ENCODE measurements around the gene PTAR1. TPM values are rescaled to one million over a fixed set of nuclear protein-coding genes. Genes with fewer than 3 reads are reported as not detected.

PTAR1 gene
- total and polyA plus RNA-seq, 10 of the 15 experiments (the other 5 are each of a cell fraction or from before 2014, with no cell fraction given), result 4.9 to 27.6 (median 14.2) TPM

DNA sequence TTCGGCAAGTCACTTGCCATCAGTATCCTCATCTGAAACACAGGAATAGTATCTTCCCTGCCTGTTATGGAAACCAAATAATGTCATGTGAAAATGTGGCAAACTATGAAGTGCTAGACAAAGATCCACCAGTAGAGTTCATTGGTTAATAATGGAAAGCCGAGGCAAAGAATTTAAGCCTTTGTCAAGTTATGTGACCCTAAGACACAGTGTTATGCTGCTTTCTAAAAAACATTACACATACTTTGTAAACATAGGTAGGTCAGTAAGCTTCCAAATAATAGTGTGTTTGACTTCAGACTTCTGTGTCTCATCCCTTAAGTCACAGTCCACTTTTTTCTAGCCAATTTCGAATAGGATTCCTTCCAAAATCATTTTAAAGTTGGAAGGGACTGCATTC lies 6.0 kb downstream of the PTAR1 start:
- Histone ChIP-seq H3K4me1 (ENCODE audit: control insufficient read depth, insufficient read depth, low read length) (peaks cover 2% of the 10 kb centered on the region; the same call in 1 of the 2 replicates), H3K27me3 (replicated peaks in 1 of 2; ENCODE audit: control insufficient read depth in 2 of 2, insufficient read depth in 2 of 2, low read length in 1 of 2) (no peaks in the 10 kb centered on the region), H3K36me3 (ENCODE audit: control insufficient read depth in 2 of 2, insufficient read depth in 2 of 2, low read length in 1 of 2) (no peaks in the 10 kb centered on the region), H3K4me2 (ENCODE audit: control insufficient read depth, insufficient read depth) (no peak overlapping the region), H4K20me1 (ENCODE audit: control insufficient read depth, insufficient read depth) (no peaks in the 10 kb centered on the region), H2AFZ (ENCODE audit: control insufficient read depth, low read depth, low read length) (no peak overlapping the region), H3K9ac (ENCODE audit: control insufficient read depth, insufficient read depth, low read length) (no peak overlapping the region), H3K9me3 (replicated peaks; ENCODE audit: control insufficient read depth, insufficient read depth, low read length) (no peaks in the 10 kb centered on the region), H3K79me2 (ENCODE audit: control insufficient read depth, insufficient read depth, low read length) (peaks cover 28% of the 10 kb centered on the region), H3K4me3 (no peak overlapping the region), H3K27ac (ENCODE audit: control insufficient read depth, insufficient read depth) (no peak overlapping the region)
- intact Hi-C loops (cut with micrococcal nuclease; ENCODE audit: unreplicated experiment), result no loop called here
- no peak for DNase-seq (ENCODE audit: low read depth, low spot score)
- ChIA-PET SMC1A (ENCODE audit: uncharacterized antibody, unreplicated experiment) (no interaction called here), POLR2A (no interaction called here), RAD21 (ENCODE audit: unreplicated experiment) (no interaction called here), CTCF (no interaction called here)
- no TSS peak for BruUV-seq (replicated peaks)
- 66% methylated on average over 3 of the region's 3 CpGs for WGBS (ENCODE audit: insufficient coverage, insufficient replicate concordance, low lambda C conversion rate, missing lambda C conversion rate)
- peak; percentile 7; the same call in 1 of the 3 replicates for ATAC-seq
- no peak for FAIRE-seq
- TF ChIP-seq WRNIP1 (IDR thresholded peaks at IDR 0.05; ENCODE audit: borderline replicate concordance, low read depth, low read length) (no peak), SMC3 (IDR thresholded peaks at IDR 0.05; ENCODE audit: borderline replicate concordance, low read length) (no peak), TBL1XR1 (IDR thresholded peaks at IDR 0.05; ENCODE audit: low read depth, low read length) (no peak), ZSCAN29 (IDR thresholded peaks at IDR 0.05) (no peak), SP1 (IDR thresholded peaks at IDR 0.05; ENCODE audit: low read depth, low read length) (no peak), MTA2 (IDR thresholded peaks at IDR 0.05; ENCODE audit: low read depth) (no peak), TCF3 (IDR thresholded peaks at IDR 0.05; ENCODE audit: borderline replicate concordance, insufficient read depth, low read depth, low read length) (no peak), SIX5 (IDR thresholded peaks at IDR 0.05; ENCODE audit: low read depth, low read length, severe bottlenecking) (no peak), NFXL1 (IDR thresholded peaks at IDR 0.05; ENCODE audit: borderline replicate concordance) (no peak), HCFC1 (IDR thresholded peaks at IDR 0.05; ENCODE audit: low read length) (no peak), SMAD1 (IDR thresholded peaks at IDR 0.05; ENCODE audit: low read depth, partially characterized antibody) (no peak), PAX5 (IDR thresholded peaks at IDR 0.05; ENCODE audit: borderline replicate concordance, low read depth, low read length) (no peak), GATAD2B (conservative IDR thresholded peaks at IDR 0.05; ENCODE audit: low read depth) (no peak), CREM (IDR thresholded peaks at IDR 0.05; ENCODE audit: low read depth) (no peak), KAT2A (conservative IDR thresholded peaks at IDR 0.05; ENCODE audit: control insufficient read depth, low read depth, low read length) (no peak)
- TF ChIP-seq, protein P1, sequence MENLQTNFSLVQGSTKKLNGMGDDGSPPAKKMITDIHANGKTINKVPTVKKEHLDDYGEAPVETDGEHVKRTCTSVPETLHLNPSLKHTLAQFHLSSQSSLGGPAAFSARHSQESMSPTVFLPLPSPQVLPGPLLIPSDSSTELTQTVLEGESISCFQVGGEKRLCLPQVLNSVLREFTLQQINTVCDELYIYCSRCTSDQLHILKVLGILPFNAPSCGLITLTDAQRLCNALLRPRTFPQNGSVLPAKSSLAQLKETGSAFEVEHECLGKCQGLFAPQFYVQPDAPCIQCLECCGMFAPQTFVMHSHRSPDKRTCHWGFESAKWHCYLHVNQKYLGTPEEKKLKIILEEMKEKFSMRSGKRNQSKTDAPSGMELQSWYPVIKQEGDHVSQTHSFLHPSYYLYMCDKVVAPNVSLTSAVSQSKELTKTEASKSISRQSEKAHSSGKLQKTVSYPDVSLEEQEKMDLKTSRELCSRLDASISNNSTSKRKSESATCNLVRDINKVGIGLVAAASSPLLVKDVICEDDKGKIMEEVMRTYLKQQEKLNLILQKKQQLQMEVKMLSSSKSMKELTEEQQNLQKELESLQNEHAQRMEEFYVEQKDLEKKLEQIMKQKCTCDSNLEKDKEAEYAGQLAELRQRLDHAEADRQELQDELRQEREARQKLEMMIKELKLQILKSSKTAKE (IDR thresholded peaks at IDR 0.05; ENCODE audit: low read depth, poor library complexity, severe bottlenecking), result no peak
- TF ChIP-seq, protein P2, sequence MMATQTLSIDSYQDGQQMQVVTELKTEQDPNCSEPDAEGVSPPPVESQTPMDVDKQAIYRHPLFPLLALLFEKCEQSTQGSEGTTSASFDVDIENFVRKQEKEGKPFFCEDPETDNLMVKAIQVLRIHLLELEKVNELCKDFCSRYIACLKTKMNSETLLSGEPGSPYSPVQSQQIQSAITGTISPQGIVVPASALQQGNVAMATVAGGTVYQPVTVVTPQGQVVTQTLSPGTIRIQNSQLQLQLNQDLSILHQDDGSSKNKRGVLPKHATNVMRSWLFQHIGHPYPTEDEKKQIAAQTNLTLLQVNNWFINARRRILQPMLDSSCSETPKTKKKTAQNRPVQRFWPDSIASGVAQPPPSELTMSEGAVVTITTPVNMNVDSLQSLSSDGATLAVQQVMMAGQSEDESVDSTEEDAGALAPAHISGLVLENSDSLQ (IDR thresholded peaks at IDR 0.05), result no peak
- TF ChIP-seq, protein P3, sequence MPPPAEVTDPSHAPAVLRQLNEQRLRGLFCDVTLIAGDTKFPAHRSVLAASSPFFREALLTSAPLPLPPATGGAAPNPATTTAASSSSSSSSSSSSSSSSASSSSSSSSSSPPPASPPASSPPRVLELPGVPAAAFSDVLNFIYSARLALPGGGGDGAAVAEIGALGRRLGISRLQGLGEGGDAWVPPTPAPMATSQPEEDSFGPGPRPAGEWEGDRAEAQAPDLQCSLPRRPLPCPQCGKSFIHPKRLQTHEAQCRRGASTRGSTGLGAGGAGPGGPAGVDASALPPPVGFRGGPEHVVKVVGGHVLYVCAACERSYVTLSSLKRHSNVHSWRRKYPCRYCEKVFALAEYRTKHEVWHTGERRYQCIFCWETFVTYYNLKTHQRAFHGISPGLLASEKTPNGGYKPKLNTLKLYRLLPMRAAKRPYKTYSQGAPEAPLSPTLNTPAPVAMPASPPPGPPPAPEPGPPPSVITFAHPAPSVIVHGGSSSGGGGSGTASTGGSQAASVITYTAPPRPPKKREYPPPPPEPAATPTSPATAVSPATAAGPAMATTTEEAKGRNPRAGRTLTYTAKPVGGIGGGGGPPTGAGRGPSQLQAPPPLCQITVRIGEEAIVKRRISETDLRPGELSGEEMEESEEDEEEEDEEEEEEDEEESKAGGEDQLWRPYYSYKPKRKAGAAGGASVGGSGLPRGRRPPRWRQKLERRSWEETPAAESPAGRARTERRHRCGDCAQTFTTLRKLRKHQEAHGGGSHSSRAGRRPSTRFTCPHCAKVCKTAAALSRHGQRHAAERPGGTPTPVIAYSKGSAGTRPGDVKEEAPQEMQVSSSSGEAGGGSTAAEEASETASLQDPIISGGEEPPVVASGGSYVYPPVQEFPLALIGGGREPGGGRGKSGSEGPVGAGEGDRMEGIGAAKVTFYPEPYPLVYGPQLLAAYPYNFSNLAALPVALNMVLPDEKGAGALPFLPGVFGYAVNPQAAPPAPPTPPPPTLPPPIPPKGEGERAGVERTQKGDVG (CRISPR knock-in tag; IDR thresholded peaks at IDR 0.05), result no peak
- in situ Hi-C loops (cut with MboI), result loop anchor here (10.0 to 25.0 kb wide), 3 partner anchors 108 to 508 kb away; partner anchors contain the start of gene SMC5
